HepG2 (cell line): Measurements from ENCODE around the gene GCDH. TPM values are rescaled to one million over a fixed set of nuclear protein-coding genes. Genes with fewer than 3 reads are reported as not detected.
"Not testable (repeated sequence)": the region's sequence is repeated elsewhere in the genome, so short reads cannot be mapped to it uniquely, and the experiment has no call there.

ENCODE experiments used
- ATAC-seq: fragments of 200-7000 bp; cut with Tn5 transposase; 3 replicates; pipeline ENCODE4 v1.9.1; 2020; ENCODE audit warnings: mild to moderate bottlenecking, moderate library complexity
- BruUV-seq: library from RNA; stranded (reverse); fragments of 400-500 nt; replicated peaks from 2 replicates; lab custom pipeline; 2021; lab: Mats Ljungman, UMichigan
- CTCF ChIA-PET: fragments of 300-600 bp; formaldehyde crosslinking; extraction: SDS; loops from one replicate; lab custom pipeline; 2021; ENCODE audit warnings: low total read pairs, inconsistent platforms, low intra/inter-chr PET ratio; lab: Yijun Ruan, JAX
- POLR2A ChIA-PET: fragments of 350-600 bp; sonication (Branson Sonifier 250); formaldehyde crosslinking; loops from one replicate; lab custom pipeline; 2020; ENCODE audit warnings: antibody characterized with exemption, inconsistent platforms; lab: Yijun Ruan, JAX
- DNase-seq: peaks from one replicate; pipeline ENCODE4 v3.0.0-alpha.2; 2015; ENCODE audit warnings: low spot score
- FAIRE-seq: peaks from 3 replicates; lab custom pipeline; 2011; peaks lifted over from hg19 to GRCh38; lab: Jason Lieb, UNC
- H2AFZ ChIP-seq: one replicate; pipeline ENCODE4 v1.6.1; 2011; ENCODE audit warnings: low read length, inconsistent platforms
- H3K27ac ChIP-seq: fragments of 300-600 bp; 3 replicates; pipeline ENCODE4 v1.8.0; 2011; ENCODE audit warnings: mixed run types, mild to moderate bottlenecking, mixed read lengths, low read length, inconsistent platforms; ENCODE audit not compliant: insufficient read depth; ENCODE audit errors: extremely low read length
- H3K27me3 ChIP-seq, 2 experiments: fragments of 200-600 bp in 1 of 2; 2 replicates in 1 of 2; 3 replicates in 1 of 2; pipeline versions ENCODE4 v1.6.0 to v1.8.0; 2011; ENCODE audit warnings: low read length in 2 of 2, mild to moderate bottlenecking in 2 of 2, moderate library complexity in 2 of 2, inconsistent platforms in 1 of 2; ENCODE audit not compliant: insufficient read depth in 2 of 2, control insufficient read depth in 1 of 2
- H3K36me3 ChIP-seq, 2 experiments: fragments of 200-600 bp in 1 of 2; replicated peaks in 1 of 2; 2 replicates in 1 of 2; 3 replicates in 1 of 2; pipeline versions ENCODE4 v1.5.1 to v1.8.0; 2011; ENCODE audit warnings: low read length in 2 of 2, inconsistent platforms in 1 of 2; ENCODE audit not compliant: insufficient read depth in 2 of 2, control insufficient read depth in 1 of 2
- H3K4me1 ChIP-seq: 2 replicates; pipeline ENCODE4 v1.5.1; 2012; ENCODE audit warnings: low read length, inconsistent platforms; ENCODE audit not compliant: insufficient read depth
- H3K4me2 ChIP-seq: 2 replicates; pipeline ENCODE4 v1.6.0; 2011; ENCODE audit warnings: low read depth, low read length, inconsistent platforms
- H3K4me3 ChIP-seq, 3 experiments: fragments of 200-600 bp in 1 of 3; sonication (generic), shearing (Covaris generic) in 1 of 3; replicated peaks in 1 of 3; 2 replicates each; pipeline ENCODE4 v1.5.1; 2011 to 2016; ENCODE audit warnings: low read length in 3 of 3, inconsistent platforms in 2 of 3, low read depth in 2 of 3, mild to moderate bottlenecking in 2 of 3, control low read depth in 1 of 3, mixed read lengths in 1 of 3; ENCODE audit not compliant: insufficient read depth in 1 of 3
- H3K79me2 ChIP-seq: one replicate; pipeline ENCODE4 v1.6.1; 2011; ENCODE audit warnings: low read length, inconsistent platforms; ENCODE audit not compliant: insufficient read depth
- H3K9ac ChIP-seq: 2 replicates; pipeline ENCODE4 v1.6.0; 2011; ENCODE audit warnings: mild to moderate bottlenecking, low read depth, low read length, inconsistent platforms; ENCODE audit not compliant: insufficient read depth
- H3K9me3 ChIP-seq: 2 replicates; pipeline ENCODE4 v1.5.1; 2012; ENCODE audit warnings: mild to moderate bottlenecking, low read length
- H4K20me1 ChIP-seq: 2 replicates; pipeline ENCODE4 v1.6.0; 2011; ENCODE audit warnings: inconsistent platforms, mild to moderate bottlenecking, low read length, moderate library complexity; ENCODE audit not compliant: insufficient read depth
- ARNTL ChIP-seq: sonication (generic); formaldehyde crosslinking; IDR thresholded peaks from 2 replicates; pipeline ENCODE4 v1.4.0; 2020; ENCODE audit warnings: mild to moderate bottlenecking, missing genetic modification reagents
- DNMT1 ChIP-seq: sonication (generic); formaldehyde crosslinking; IDR thresholded peaks from 2 replicates; pipeline ENCODE4 v1.5.1; 2020; ENCODE audit warnings: mild to moderate bottlenecking, missing genetic modification reagents
- RAD21 ChIP-seq: fragments of 450-650 bp; formaldehyde crosslinking; IDR thresholded peaks from 2 replicates; pipeline ENCODE4 v1.5.0; 2020; ENCODE audit warnings: mild to moderate bottlenecking
- ZNF646 ChIP-seq: sonication (generic); formaldehyde crosslinking; IDR thresholded peaks from 2 replicates; pipeline ENCODE4 v1.9.0; 2021; ENCODE audit warnings: mild to moderate bottlenecking, missing genetic modification reagents
- WGBS: methylation state at CpG from one replicate; pipeline ENCODE4 v1.1.6; 2017; ENCODE audit warnings: low lambda C conversion rate; 5-methylcytosine and 5-hydroxymethylcytosine counted together
- in situ Hi-C: cut with HindIII; loops from 2 replicates; pipeline ENCODE4 v1.10.0; 2017; ENCODE audit warnings: low pct_unique_long_range_greater_than_20kb; ENCODE audit not compliant: extremely low pct_ligation_motif_present
- intact Hi-C: fragments of 100-400 bp; cut with micrococcal nuclease; formaldehyde crosslinking; loops from one replicate; pipeline ENCODE4 v1.10.0; 2022; ENCODE audit not compliant: unreplicated experiment
- polyA plus RNA-seq, 8 experiments: library from polyadenylated mRNA; depleted of rRNA in 3 of 8; stranded (reverse) in 7 of 8; unstranded in 1 of 8; fragments of >200 nt; fragmentation: Illumina TruSeq in 4 of 8; extraction: Trizol in 4 of 8; gene quantifications; 2 replicates each; pipeline versions ENCODE4 v1.2.1 to v1.2.3, GENCODE V29; 2011 to 2016; ENCODE audit warnings: low read depth in 4 of 8, missing spikeins in 1 of 8, mixed read lengths in 1 of 8; ENCODE audit not compliant: insufficient read depth in 1 of 8
- total RNA-seq, 5 experiments: library from RNA; depleted of rRNA; stranded (reverse); fragments of >200 nt; fragmentation: Illumina TruSeq; extraction: Trizol; gene quantifications; 2 replicates each; pipeline ENCODE4 v1.2.3, GENCODE V29; 2016; ENCODE audit warnings: low read depth in 1 of 5

The GCDH gene
- total and polyA plus RNA-seq, 2 of the 13 experiments (the other 11 are each of a cell fraction or from before 2014, with no cell fraction given): 15.1 to 38.0 TPM

- BruUV-seq, in situ Hi-C loops, H2AFZ ChIP-seq, DNase-seq, H3K79me2 ChIP-seq, H4K20me1 ChIP-seq, ATAC-seq, H3K9me3 ChIP-seq, CTCF ChIA-PET, intact Hi-C loops, FAIRE-seq: not testable (repeated sequence)
- Histone ChIP-seq H3K4me1 (peaks cover 46% of the 10 kb centered on the region), H3K9ac (0 out of 2 replicates have a peak overlapping the region, but pooled peaks have one; percentile 36), H3K36me3 (peaks cover 6 to 13% of the 10 kb centered on the region in 2 experiments; a peak in 4 of 5 replicates), H3K27ac (peak overlapping the region; percentile 54), H3K4me3 (peak overlapping the region in 2 of 3 experiments; percentile 39 to 68; a peak in 4 of 6 replicates), H3K4me2 (peak overlapping the region; percentile 96), H3K27me3 (peaks cover 0 to 18% of the 10 kb centered on the region in 2 experiments; a peak in 3 of 5 replicates)
- POLR2A ChIA-PET: interaction anchor here (0.6 to 2.2 kb wide), 18 partner anchors 10 to 1142 kb away, joined by 3 to 26 read pairs (median 6); partner anchors contain the start of genes DNASE2, FARSA, GADD45GIP1 and JUNB
- WGBS: 47% methylated on average over 9 of the region's 10 CpGs
- TF ChIP-seq RAD21 (CRISPR knock-in tag) (0 out of 2 replicates have a peak, but pooled peaks have one; percentile 9), DNMT1 (0 out of 2 replicates have a peak, but pooled peaks have one; percentile 13), ARNTL (CRISPR knock-in tag) (peak; percentile 42; the same call in 1 of the 2 replicates), ZNF646 (CRISPR knock-in tag) (peak; percentile 73; the same call in 1 of the 2 replicates)
Observed at GRCh38 chr19:12890299-12890786, 617 bp upstream of the GCDH start.
